ENCODE data around the gene ACRBP. TPM values are rescaled to one million over a fixed set of nuclear protein-coding genes. Genes with fewer than 3 reads are reported as not detected.
A peak's percentile ranks its signal among the peaks of the same experiment; 100 is the strongest.

The ACRBP gene
- total RNA-seq, 1 donor from 2014 or later = 1.5 TPM

DNA sequence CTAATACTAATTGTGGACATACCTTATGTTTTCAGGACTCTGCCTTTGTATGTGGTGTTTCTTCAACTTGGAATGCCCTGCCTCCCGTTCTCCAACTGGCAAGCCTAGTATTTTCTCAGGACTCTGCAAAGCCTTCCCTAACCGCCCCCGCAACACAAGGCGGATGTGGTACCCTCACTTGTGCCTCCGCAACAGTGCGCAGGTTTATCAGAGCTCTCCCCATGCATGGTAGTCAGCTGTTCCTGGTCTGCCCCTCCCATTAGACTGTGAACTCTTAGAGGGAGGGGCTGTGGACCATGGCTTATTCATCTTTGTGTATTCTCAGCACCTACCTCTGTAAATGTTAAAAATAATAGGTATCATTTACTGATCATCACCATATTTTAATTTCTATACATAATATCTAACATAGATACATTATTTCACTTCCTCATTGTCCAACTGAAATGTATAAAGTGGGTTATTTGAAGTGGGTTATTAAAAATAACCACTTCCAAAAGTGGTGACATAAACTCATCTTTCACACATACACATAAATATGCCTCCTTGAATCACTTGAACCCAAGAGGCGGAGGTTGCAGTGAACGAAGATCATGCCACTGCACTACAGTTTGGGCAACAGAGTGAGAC lies 20.5 kb downstream of the ACRBP start:
- H3K27ac Mint-ChIP-seq = no peak overlapping the region
- H3K4me1 Mint-ChIP-seq (ENCODE audit: low read depth) = peaks cover 28% of the 10 kb centered on the region
- H3K36me3 Mint-ChIP-seq (ENCODE audit: low read depth) = no peaks in the 10 kb centered on the region
- H3K4me3 Mint-ChIP-seq (ENCODE audit: low read depth) = no peak overlapping the region
- H3K27me3 Mint-ChIP-seq (ENCODE audit: low read depth) = no peaks in the 10 kb centered on the region
- DNase-seq (ENCODE audit: low spot score) = no peak
- no peaks in the 10 kb centered on the region for H3K9me3 Mint-ChIP-seq
- intact Hi-C loops (cut with micrococcal nuclease) = no loop called here

DNA sequence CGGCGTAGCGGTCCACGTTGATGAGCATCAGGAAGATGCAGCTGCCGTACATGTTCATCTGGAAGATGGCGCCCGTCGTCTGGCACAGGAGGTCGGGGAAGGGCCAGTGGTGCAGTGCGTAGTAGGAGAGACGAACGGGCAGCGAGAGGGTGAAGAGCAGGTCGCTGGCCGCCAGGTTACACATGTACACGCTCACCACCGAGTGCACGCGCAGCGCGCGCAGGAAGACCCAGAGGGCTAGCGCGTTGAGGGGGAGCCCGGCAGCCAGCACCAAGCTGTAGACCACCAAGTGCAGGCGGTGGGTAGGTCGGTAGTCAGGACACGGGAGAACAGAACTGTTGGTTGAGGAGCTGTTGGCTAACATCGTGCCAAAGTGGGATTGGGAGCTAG lies 26.4 kb downstream of the ACRBP start:
- DNase-seq (ENCODE audit: low spot score) = no peak
- H3K4me1 Mint-ChIP-seq (ENCODE audit: low read depth) = peaks cover 3% of the 10 kb centered on the region
- intact Hi-C loops (cut with micrococcal nuclease) = no loop called here
- H3K27ac Mint-ChIP-seq = peak overlapping the region; percentile 38
- peak overlapping the region; percentile 65 for H3K4me3 Mint-ChIP-seq (ENCODE audit: low read depth)
- H3K9me3 Mint-ChIP-seq = no peaks in the 10 kb centered on the region
- H3K27me3 Mint-ChIP-seq (ENCODE audit: low read depth) = no peaks in the 10 kb centered on the region
- peaks cover 3% of the 10 kb centered on the region for H3K36me3 Mint-ChIP-seq (ENCODE audit: low read depth)

DNA sequence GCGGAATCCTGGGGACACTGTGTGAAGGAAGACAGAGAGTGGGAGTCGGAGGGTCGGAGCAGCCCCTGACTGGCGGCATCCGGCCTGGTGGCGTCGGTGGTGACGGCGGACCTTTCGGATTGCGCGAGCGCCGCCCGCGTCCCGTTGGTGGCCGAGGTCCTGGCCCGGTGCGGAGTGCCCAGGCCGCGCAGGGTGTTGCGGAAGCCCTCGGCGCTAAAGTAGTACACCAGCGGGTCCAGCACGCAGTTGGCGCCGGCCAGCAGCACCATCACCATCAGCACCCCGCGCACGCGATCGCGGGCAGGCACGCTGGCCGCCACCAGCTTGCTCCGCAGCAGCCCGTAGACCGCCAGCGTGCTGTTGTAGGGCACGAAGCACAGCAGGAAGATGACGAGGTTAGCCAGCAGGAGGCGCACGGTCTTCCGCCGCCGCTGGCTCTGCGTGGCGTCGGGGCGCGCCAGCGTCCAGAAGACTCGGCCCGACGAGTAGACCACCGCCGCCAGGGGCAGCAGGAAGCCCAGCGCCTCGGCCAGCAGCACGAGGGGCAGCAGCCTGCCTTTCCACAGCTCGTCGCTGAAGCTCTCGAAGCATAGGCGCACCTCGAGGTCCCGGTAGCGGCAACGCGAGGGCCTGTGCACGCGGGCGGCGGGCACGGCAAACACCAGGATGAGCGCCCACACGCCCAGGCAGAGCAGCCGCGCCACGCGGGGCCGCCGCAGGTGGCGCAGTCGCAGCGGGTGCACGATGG lies 26.9 kb downstream of the ACRBP start:
- peaks cover 3% of the 10 kb centered on the region for H3K4me1 Mint-ChIP-seq (ENCODE audit: low read depth)
- no peaks in the 10 kb centered on the region for H3K9me3 Mint-ChIP-seq
- peaks cover 3% of the 10 kb centered on the region for H3K36me3 Mint-ChIP-seq (ENCODE audit: low read depth)
- H3K27me3 Mint-ChIP-seq (ENCODE audit: low read depth) = no peaks in the 10 kb centered on the region
- intact Hi-C loops (cut with micrococcal nuclease) = no loop called here
- peak overlapping the region; percentile 65 for H3K4me3 Mint-ChIP-seq (ENCODE audit: low read depth)
- DNase-seq (ENCODE audit: low spot score) = peak; percentile 47
- no peak overlapping the region for H3K27ac Mint-ChIP-seq

DNA sequence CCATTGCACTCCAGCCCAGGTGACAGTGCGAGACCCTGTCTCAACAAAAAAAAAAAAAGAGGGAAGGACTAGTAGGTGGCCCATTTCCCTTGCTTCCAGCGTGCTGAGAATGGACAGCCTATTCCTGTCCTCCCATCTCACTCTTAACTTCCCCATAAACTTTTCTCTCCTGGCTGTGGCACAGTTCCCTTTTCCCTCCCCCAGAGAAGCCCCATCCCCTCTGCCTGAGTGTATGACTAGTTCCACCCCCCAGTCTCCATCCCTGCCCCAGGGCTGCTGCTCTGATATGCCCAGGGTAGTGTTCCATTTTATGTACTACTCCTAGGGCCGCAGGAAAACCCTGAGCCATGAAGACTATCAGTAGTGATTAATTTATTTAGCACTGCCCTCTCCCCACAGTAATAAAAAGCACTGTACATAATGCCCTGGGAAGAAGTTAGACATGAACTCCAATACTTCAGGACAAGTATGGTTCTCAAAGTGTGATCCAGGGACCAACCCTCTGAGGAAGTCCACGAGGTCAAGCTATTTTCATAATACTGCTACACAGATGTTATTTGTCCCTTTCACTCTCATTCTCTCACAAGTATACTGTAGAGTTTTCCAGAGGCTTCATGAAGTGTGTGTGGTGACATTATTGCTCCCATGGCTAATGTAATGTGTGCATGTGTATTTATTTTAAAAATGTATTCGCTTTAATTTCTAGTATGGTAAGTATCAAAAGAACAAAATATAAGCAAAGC lies 28.6 kb downstream of the ACRBP start:
- Mint-ChIP-seq H3K27ac (peak overlapping the region; percentile 51), H3K9me3 (no peaks in the 10 kb centered on the region), H3K36me3 (ENCODE audit: low read depth) (peaks cover 3% of the 10 kb centered on the region), H3K4me3 (ENCODE audit: low read depth) (no peak overlapping the region), H3K27me3 (ENCODE audit: low read depth) (no peaks in the 10 kb centered on the region), H3K4me1 (ENCODE audit: low read depth) (peaks cover 5% of the 10 kb centered on the region)
- no peak for DNase-seq (ENCODE audit: low spot score)
- intact Hi-C loops (cut with micrococcal nuclease) = no loop called here

DNA sequence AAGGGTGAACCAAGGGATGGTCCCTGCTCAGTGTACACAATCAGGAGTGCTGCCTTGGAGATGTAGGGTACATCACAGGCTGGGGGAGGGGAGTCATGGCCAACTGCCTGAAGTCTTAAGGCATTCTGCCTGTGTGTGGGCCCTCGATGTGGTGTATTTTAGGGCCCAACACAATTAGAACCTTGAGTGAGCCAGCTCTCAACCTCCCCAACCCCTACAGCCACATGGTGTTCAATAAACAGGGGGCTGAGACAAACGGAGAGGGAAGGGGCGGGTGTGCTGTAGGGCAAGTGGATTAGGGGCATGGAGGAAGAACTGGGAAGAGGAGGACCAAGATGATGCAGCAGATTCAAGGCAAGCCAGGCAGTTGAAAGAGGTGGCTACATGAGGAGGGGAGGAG lies 31.4 kb downstream of the ACRBP start:
- peaks cover 3% of the 10 kb centered on the region for H3K36me3 Mint-ChIP-seq (ENCODE audit: low read depth)
- peaks cover 28% of the 10 kb centered on the region for H3K4me1 Mint-ChIP-seq (ENCODE audit: low read depth)
- intact Hi-C loops (cut with micrococcal nuclease) = no loop called here
- no peaks in the 10 kb centered on the region for H3K27me3 Mint-ChIP-seq (ENCODE audit: low read depth)
- H3K9me3 Mint-ChIP-seq = no peaks in the 10 kb centered on the region
- peak overlapping the region; percentile 12 for H3K27ac Mint-ChIP-seq
- DNase-seq (ENCODE audit: low spot score) = no peak
- no peak overlapping the region for H3K4me3 Mint-ChIP-seq (ENCODE audit: low read depth)

DNA sequence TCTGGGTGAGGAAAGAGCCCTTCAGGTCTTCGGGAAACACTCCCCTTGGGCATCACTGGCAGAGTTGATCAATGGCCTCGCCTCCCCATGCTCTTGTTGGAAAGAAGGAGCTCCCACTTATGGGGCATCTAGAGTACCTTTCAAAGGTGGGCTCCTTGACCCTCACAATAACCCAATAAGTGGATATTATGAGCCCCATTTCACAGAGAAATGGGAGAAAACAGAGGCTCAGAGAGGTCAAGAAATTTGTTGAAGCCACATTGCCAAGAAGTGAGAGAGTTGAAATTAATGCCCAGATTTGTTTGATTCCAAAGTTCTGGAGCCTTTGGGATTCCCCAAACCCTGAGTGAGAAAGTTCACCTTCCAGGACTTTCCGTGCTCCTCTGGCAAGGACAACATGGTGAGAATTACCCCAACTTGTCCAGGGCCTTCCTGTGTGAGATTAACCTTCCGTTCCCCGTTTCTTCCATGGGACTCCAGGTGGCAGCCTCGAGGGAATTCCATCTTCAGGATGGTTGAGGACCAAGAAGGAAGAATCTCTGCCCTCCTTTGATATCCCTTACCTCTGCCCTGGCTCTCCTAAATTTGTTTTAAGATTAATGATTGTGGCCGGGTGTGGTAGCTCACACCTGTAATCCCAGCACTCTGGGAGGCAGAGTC lies 32.6 kb downstream of the ACRBP start:
- intact Hi-C loops (cut with micrococcal nuclease) = no loop called here
- Mint-ChIP-seq H3K4me3 (ENCODE audit: low read depth) (no peak overlapping the region), H3K9me3 (no peaks in the 10 kb centered on the region), H3K36me3 (ENCODE audit: low read depth) (peaks cover 3% of the 10 kb centered on the region), H3K27ac (peak overlapping the region; percentile 58), H3K4me1 (ENCODE audit: low read depth) (peaks cover 29% of the 10 kb centered on the region), H3K27me3 (ENCODE audit: low read depth) (no peaks in the 10 kb centered on the region)
- DNase-seq (ENCODE audit: low spot score) = no peak

DNA sequence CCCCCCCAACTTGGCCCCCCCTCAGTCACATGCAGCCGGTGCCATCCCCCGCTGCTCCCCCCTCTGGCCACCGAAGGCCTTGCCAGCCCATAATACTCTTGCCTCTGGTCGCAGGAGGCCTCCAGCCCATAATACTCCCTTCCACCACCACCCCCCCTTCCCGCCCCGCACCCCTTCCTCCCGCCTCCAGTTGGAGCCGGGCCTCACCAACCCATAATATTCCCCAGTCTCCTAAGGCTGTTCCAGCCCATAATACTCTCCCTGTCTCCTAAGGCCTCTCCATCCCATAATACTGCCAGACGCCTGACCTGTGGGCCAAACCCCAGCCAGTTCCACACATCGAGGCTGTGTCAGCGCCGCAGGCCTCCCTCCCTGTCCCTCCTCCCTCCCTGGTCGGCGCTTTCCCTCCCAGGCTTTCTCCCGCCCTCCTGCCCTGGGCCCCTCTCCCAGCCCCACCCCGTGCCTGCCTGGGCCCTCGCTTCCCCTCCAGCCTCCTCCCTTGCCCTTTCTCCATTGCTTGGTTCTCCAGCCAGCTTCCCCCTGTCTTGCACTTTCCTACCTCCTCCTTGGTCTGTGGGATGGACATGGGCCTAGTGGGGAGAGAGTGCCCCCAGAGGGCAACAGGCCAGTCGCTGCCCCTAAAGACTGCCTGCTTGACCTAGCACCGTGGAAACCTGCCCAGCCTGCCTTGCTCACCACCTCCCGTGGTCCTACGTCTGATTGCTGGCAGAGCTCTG lies 33.3 kb downstream of the ACRBP start:
- Mint-ChIP-seq H3K36me3 (ENCODE audit: low read depth) (no peaks in the 10 kb centered on the region), H3K4me3 (ENCODE audit: low read depth) (no peak overlapping the region), H3K4me1 (ENCODE audit: low read depth) (peaks cover 29% of the 10 kb centered on the region), H3K27ac (peak overlapping the region; percentile 58), H3K27me3 (ENCODE audit: low read depth) (no peaks in the 10 kb centered on the region), H3K9me3 (no peaks in the 10 kb centered on the region)
- DNase-seq (ENCODE audit: low spot score) = no peak
- intact Hi-C loops (cut with micrococcal nuclease) = no loop called here

DNA sequence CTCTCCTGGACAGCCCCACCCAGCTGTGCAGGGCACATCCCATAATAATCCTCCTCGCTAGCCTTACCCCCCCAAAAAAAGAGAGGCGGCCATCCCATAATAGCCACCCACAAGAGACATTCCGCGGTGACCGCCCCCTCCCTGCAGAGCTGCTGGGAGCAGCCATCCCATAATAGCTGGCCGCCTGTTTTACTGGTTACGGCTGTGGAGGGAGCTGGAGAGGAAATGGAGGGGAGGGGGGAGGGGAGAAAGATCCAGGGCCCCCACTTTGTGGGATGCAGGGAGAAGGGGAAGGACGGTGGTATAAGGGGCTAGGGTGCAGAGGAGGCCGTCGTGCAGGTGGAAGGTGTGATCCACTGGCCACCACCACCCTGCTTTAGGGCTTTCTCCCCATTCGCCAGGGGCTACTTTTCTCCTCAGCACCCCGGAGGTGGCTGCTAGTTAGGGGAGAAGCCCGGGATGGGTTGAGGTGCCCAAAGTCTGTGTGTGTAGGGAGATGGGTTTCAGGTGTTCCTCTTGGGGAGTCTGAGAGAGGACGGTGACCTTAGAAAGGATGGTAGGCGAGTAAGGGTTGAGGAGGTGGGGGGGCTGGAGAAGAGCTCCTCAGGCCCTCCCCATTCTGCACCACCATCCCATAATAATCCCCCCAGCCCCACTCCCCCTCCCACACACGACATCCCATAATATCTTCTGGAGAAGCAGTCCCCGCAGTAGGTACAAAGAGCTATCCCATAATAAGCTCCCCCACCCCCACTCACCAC lies 34.0 kb downstream of the ACRBP start:
- H3K27ac Mint-ChIP-seq = no peak overlapping the region
- no peaks in the 10 kb centered on the region for H3K9me3 Mint-ChIP-seq
- no peaks in the 10 kb centered on the region for H3K36me3 Mint-ChIP-seq (ENCODE audit: low read depth)
- intact Hi-C loops (cut with micrococcal nuclease) = no loop called here
- no peak overlapping the region for H3K4me3 Mint-ChIP-seq (ENCODE audit: low read depth)
- peak; percentile 31 for DNase-seq (ENCODE audit: low spot score)
- H3K27me3 Mint-ChIP-seq (ENCODE audit: low read depth) = no peaks in the 10 kb centered on the region
- H3K4me1 Mint-ChIP-seq (ENCODE audit: low read depth) = peaks cover 29% of the 10 kb centered on the region

DNA sequence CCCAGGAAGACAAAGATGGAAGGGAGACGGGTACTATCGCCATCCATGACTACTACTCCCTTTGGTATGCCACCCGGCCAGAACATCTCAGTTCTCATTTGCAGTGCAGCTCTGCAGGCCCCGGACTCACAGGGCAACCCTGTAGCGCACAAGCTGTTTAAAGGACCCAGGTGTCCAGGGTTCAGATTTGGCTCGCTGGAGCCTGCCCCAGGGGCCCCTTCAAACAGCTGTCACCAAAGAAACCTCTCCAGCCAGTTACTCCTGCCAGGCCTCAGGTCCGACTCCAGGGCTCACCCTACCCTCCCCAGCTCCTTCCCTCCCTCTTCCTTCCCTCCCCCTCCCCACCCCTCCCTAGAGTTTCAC lies 34.6 kb downstream of the ACRBP start:
- no peaks in the 10 kb centered on the region for H3K9me3 Mint-ChIP-seq
- no peaks in the 10 kb centered on the region for H3K27me3 Mint-ChIP-seq (ENCODE audit: low read depth)
- intact Hi-C loops (cut with micrococcal nuclease) = no loop called here
- H3K36me3 Mint-ChIP-seq (ENCODE audit: low read depth) = no peaks in the 10 kb centered on the region
- H3K4me3 Mint-ChIP-seq (ENCODE audit: low read depth) = peak overlapping the region; percentile 40
- DNase-seq (ENCODE audit: low spot score) = no peak
- peaks cover 27% of the 10 kb centered on the region for H3K4me1 Mint-ChIP-seq (ENCODE audit: low read depth)
- H3K27ac Mint-ChIP-seq = peak overlapping the region; percentile 17

DNA sequence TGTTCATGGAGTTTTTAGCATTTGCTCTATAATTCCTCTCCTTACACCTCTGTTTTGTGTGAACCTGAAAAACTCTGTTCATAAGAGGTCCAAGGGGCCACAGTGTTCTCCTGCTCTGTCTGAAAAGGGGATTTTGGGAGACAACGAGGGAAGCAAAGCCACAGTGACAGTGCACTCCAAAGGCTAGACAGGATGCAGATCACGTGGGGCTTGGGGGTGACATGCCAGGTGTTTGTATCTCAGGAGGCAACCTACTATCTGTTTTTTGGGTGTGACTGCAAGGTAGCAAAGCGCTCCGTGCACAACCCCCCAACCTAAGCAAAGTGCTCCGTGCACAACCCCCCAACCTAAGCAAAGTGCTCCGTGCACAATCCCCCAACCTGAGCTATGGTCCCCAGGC lies 35.0 kb downstream of the ACRBP start:
- intact Hi-C loops (cut with micrococcal nuclease) = no loop called here
- Mint-ChIP-seq H3K27me3 (ENCODE audit: low read depth) (no peaks in the 10 kb centered on the region), H3K4me3 (ENCODE audit: low read depth) (peak overlapping the region; percentile 40), H3K4me1 (ENCODE audit: low read depth) (peaks cover 27% of the 10 kb centered on the region), H3K36me3 (ENCODE audit: low read depth) (no peaks in the 10 kb centered on the region), H3K9me3 (no peaks in the 10 kb centered on the region), H3K27ac (peak overlapping the region; percentile 17)
- no peak for DNase-seq (ENCODE audit: low spot score)

DNA sequence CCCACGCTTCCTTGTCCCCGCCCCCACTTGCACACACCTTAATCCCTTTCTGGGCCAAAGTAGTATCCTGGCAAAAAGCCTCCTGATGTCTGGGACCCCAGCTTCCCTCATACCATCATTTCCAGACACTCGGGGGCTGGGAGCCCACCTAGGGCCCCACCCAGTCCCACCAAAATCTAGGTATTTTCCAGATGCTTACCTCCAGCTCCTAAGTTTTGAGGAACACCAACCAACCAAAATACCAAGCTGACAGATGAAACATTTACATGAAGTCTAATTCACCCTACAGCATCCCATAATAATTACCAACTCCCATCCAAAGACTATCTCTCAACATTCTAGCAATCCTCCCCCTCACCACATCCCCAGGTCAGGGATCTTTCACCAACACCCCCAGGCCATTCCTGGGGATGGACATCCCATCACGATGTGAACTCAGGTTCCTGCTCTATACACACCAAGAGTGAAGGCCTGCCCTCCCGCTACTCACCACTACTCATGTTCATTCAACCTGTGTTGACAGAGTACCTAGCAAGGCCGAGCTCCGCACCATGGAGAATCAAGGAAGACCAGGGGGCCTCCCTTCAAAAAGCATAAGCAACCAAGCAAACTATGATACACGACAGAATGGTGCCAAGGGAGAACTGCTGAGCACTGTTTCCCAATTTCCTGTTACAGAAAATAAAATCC lies 38.5 kb downstream of the ACRBP start:
- Mint-ChIP-seq H3K4me1 (ENCODE audit: low read depth) (peaks cover 42% of the 10 kb centered on the region), H3K27me3 (ENCODE audit: low read depth) (no peaks in the 10 kb centered on the region), H3K36me3 (ENCODE audit: low read depth) (peaks cover 22% of the 10 kb centered on the region), H3K9me3 (no peaks in the 10 kb centered on the region), H3K27ac (no peak overlapping the region), H3K4me3 (ENCODE audit: low read depth) (no peak overlapping the region)
- intact Hi-C loops (cut with micrococcal nuclease) = loop anchor here (5.0 kb wide), 2 partner anchors 174 to 219 kb away; partner anchors contain the start of gene P3H3
- DNase-seq (ENCODE audit: low spot score) = no peak

Measured in activated T-helper 2 cell treated with anti-CD3 and anti-CD28 coated beads, Interferon-gamma antibody, Interleukin-2, Interleukin-4, amounts not matched to agents 10 μg/mL and 5 μg/mL and 100 μg/mL, durations not matched to agents 14 hours and 24 hours and 36 hours (primary cell).